Sigmoid colon (tissue), 7 donors: ENCODE results near the gene COL25A1. TPM values are rescaled to one million over a fixed set of nuclear protein-coding genes. Genes with fewer than 3 reads are reported as not detected.
"Not testable (repeated sequence)": the region's sequence is repeated elsewhere in the genome, so short reads cannot be mapped to it uniquely, and the experiment has no call there.

ENCODE experiments used
- DNase-seq: peaks from one replicate; pipeline ENCODE4 v3.0.0-alpha.2; 2019
- H3K27ac ChIP-seq, 4 donors: fragments of 200-600 bp; sonication (generic); one replicate each; pipeline ENCODE4 v1.5.1; 2016 to 2019; ENCODE audit warnings: mild to moderate bottlenecking in 1 of 4
- H3K27me3 ChIP-seq, 3 donors: fragments of 200-600 bp; sonication (generic); one replicate each; pipeline ENCODE4 v1.5.1; 2019; ENCODE audit warnings: mild to moderate bottlenecking in 1 of 3
- H3K36me3 ChIP-seq, 4 donors: fragments of 200-600 bp; sonication (generic); one replicate each; pipeline ENCODE4 v1.5.1; 2016 to 2019
- H3K4me1 ChIP-seq, 4 donors: fragments of 200-600 bp; sonication (generic); one replicate each; pipeline ENCODE4 v1.5.1; 2017 to 2019
- H3K4me3 ChIP-seq, 4 donors: fragments of 200-600 bp; sonication (generic); one replicate each; pipeline ENCODE4 v1.5.1; 2017 to 2019; ENCODE audit warnings: mild to moderate bottlenecking in 2 of 4, moderate library complexity in 1 of 4
- H3K9me3 ChIP-seq, 4 donors: fragments of 200-600 bp in 3 of 4; sonication (generic) in 3 of 4; one replicate each; pipeline versions ENCODE4 v1.5.1 to v1.6.1; 2013 to 2019
- CTCF ChIP-seq, 4 experiments: fragments of 450-650 bp in 3 of 4; fragments of 200-600 bp in 1 of 4; IDR thresholded peaks; one replicate each; pipeline ENCODE4 v1.5.1; 2016 to 2019; ENCODE audit warnings: antibody characterized with exemption in 4 of 4, mild to moderate bottlenecking in 3 of 4, moderate library complexity in 2 of 4
- EP300 ChIP-seq, 4 donors: sonication (generic); formaldehyde crosslinking; IDR thresholded peaks; one replicate each; pipeline ENCODE4 v1.6.1; 2017; ENCODE audit warnings: antibody characterized with exemption in 4 of 4
- POLR2A ChIP-seq, 2 donors: fragments of 450-650 bp; IDR thresholded peaks; one replicate each; pipeline ENCODE4 v1.6.1; 2016; ENCODE audit warnings: antibody characterized with exemption in 2 of 2, mild to moderate bottlenecking in 2 of 2, moderate library complexity in 2 of 2
- POLR2AphosphoS5 ChIP-seq, 4 donors: sonication (generic); formaldehyde crosslinking; IDR thresholded peaks; one replicate each; pipeline ENCODE4 v1.6.1; 2017; ENCODE audit warnings: antibody characterized with exemption in 4 of 4
- WGBS, 2 donors: extraction: QIAGEN DNeasy Blood & Tissue Kit; methylation state at CpG; one replicate each; pipeline ENCODE4 v1.1.7; 2013; 5-methylcytosine and 5-hydroxymethylcytosine counted together
- intact Hi-C: fragments of 100-400 bp; cut with DNase I; formaldehyde crosslinking; loops from one replicate; pipeline ENCODE4 v1.15.1; 2023
- polyA plus RNA-seq, 3 donors: library from polyadenylated mRNA; stranded (reverse); fragments of 200-250 nt; gene quantifications; one replicate each; pipeline ENCODE4 v1.2.3, GENCODE V29; 2013
- total RNA-seq, 4 donors: library from RNA; depleted of rRNA; stranded (reverse); fragments of >200 nt; gene quantifications; one replicate each; pipeline ENCODE4 v1.1.0, GENCODE V29; 2016
- donor health status: healthy with polysubstance abuse.
- donor health status: Bipolar disorder and iron deficiency.
- donor health status: healthy.

The COL25A1 gene
- total and polyA plus RNA-seq, 7 donors, result 0.15 to 1.4 (median 0.41) TPM; not detected in 2

- no peaks in the 10 kb centered on the region for H3K27me3 ChIP-seq
- 31 to 53% methylated on average over 3 of the region's 3 CpGs for WGBS, 2 donors
- no peak for TF ChIP-seq POLR2A (IDR thresholded peaks at IDR 0.05)
- TF ChIP-seq EP300 (IDR thresholded peaks at IDR 0.05), result no peak
- TF ChIP-seq POLR2AphosphoS5 (IDR thresholded peaks at IDR 0.05), result no peak
- TF ChIP-seq CTCF (IDR thresholded peaks at IDR 0.05), result no peak
- H3K27ac ChIP-seq, result no peak overlapping the region
- no peaks in the 10 kb centered on the region for H3K4me1 ChIP-seq
- DNase-seq, result no peak
- no peaks in the 10 kb centered on the region for H3K36me3 ChIP-seq
- H3K9me3 ChIP-seq, result no peaks in the 10 kb centered on the region
- intact Hi-C loops, result no loop called here
- no peak overlapping the region for H3K4me3 ChIP-seq
Measured at GRCh38 chr4:108878806-108879205, 423.7 kb downstream of the COL25A1 start.

DNA sequence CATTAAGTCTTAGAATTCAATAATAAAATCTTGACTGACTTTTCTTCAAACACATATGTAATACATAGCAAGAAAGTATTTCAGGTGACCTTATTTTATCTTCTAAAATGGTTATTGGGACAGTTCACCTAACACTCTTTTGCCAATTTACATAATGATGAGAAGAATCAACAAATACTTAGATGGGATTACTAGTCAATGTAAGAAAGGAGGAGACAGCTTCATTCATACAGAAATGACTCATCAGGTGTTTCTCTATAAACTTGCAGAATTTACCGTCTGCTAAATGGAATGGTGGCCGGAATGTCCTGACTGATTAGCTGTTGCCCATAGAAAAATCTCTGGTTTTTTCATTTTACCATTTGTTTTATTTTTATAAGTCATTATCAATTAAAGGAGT lies 424.6 kb downstream of the COL25A1 start:
- Histone ChIP-seq H3K4me3 (no peak overlapping the region), H3K27ac (no peak overlapping the region), H3K4me1 (no peaks in the 10 kb centered on the region), H3K36me3 (no peaks in the 10 kb centered on the region), H3K27me3 (no peaks in the 10 kb centered on the region), H3K9me3 (no peaks in the 10 kb centered on the region)
- DNase-seq, result no peak
- intact Hi-C loops, result no loop called here
- 83 to 88% methylated on average over 2 of the region's 2 CpGs for WGBS, 2 donors
- TF ChIP-seq POLR2A (IDR thresholded peaks at IDR 0.05) (no peak), POLR2AphosphoS5 (IDR thresholded peaks at IDR 0.05) (no peak), EP300 (IDR thresholded peaks at IDR 0.05) (no peak), CTCF (IDR thresholded peaks at IDR 0.05) (no peak)

DNA sequence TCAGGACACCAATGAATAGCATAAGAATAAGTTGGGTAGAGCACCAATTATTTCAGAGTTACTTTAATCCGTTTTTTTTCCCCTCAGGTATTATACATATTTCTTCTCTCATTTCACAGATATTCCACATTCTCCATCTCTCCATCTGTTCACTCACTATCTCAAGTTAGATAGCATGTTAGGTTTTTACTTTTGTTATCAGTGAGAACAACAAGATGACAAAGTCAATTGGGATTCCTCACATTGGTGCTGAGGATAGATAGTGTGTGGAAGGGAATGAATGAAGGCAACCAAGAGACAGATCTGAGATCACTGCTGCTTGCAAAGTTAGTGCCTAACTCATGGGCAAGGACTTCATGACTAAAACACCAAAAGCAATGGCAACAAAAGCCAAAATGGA lies 427.7 kb downstream of the COL25A1 start:
- intact Hi-C loops, result no loop called here
- no peak for DNase-seq
- Histone ChIP-seq H3K36me3 (no peaks in the 10 kb centered on the region), H3K4me3 (no peak overlapping the region), H3K27ac (no peak overlapping the region), H3K4me1 (no peaks in the 10 kb centered on the region), H3K9me3 (no peaks in the 10 kb centered on the region), H3K27me3 (no peaks in the 10 kb centered on the region)
- 78 to 80% methylated on average over 1 of the region's 1 CpG for WGBS, 2 donors
- TF ChIP-seq EP300 (IDR thresholded peaks at IDR 0.05) (no peak), POLR2A (IDR thresholded peaks at IDR 0.05) (no peak), POLR2AphosphoS5 (IDR thresholded peaks at IDR 0.05) (no peak), CTCF (IDR thresholded peaks at IDR 0.05) (no peak)

- H3K36me3 ChIP-seq, H3K27ac ChIP-seq: not testable (repeated sequence)
- WGBS, 2 donors, result 95 to 96% methylated on average over 9 of the region's 9 CpGs
Measured at GRCh38 chr4:108869970-108870369, 432.5 kb downstream of the COL25A1 start.

GRCh38 chr4:108868606-108869227 lies 433.7 kb downstream of the COL25A1 start:
- intact Hi-C loops, result no loop called here
- WGBS, 2 donors, result 95% methylated on average over 1 of the region's 1 CpG

More at GRCh38 chr4:108869970-108870369, 432.5 kb downstream of the COL25A1 start:
- H3K4me3 ChIP-seq, H3K27me3 ChIP-seq, intact Hi-C loops, H3K9me3 ChIP-seq, H3K4me1 ChIP-seq: not testable (repeated sequence)
- DNase-seq, result peak; percentile 22

More at GRCh38 chr4:108868606-108869227, 433.7 kb downstream of the COL25A1 start:
- TF ChIP-seq POLR2A (IDR thresholded peaks at IDR 0.05) (no peak), CTCF (IDR thresholded peaks at IDR 0.05) (no peak), EP300 (IDR thresholded peaks at IDR 0.05) (no peak), POLR2AphosphoS5 (IDR thresholded peaks at IDR 0.05) (no peak)
- no peaks in the 10 kb centered on the region for H3K9me3 ChIP-seq
- H3K4me1 ChIP-seq, result no peaks in the 10 kb centered on the region
- H3K36me3 ChIP-seq, result no peaks in the 10 kb centered on the region
- no peak for DNase-seq
- H3K27me3 ChIP-seq, result no peaks in the 10 kb centered on the region
- H3K4me3 ChIP-seq, result no peak overlapping the region
- H3K27ac ChIP-seq, result no peak overlapping the region
